K562 (cell line): ENCODE measurements around the gene AKAP10. TPM values are rescaled to one million over a fixed set of nuclear protein-coding genes. Genes with fewer than 3 reads are reported as not detected.

Source experiments
- CCNT2 ChIP-seq: IDR thresholded peaks from 2 replicates; pipeline ENCODE4 v1.6.1; 2011; ENCODE audit warnings: borderline replicate concordance, low read depth, mild to moderate bottlenecking, moderate library complexity, mixed read lengths, low read length; ENCODE audit not compliant: insufficient read length; ENCODE audit errors: extremely low read depth
- CSDE1 ChIP-seq, 2 experiments: fragments of 450-650 bp; IDR thresholded peaks; 2 replicates each; pipeline ENCODE4 v1.6.1; 2016; ENCODE audit warnings: mild to moderate bottlenecking in 1 of 2
- GTF2E2 ChIP-seq: fragments of 200-800 bp; sonication (Bioruptor generic); IDR thresholded peaks from 2 replicates; pipeline ENCODE4 v1.6.1; 2016; ENCODE audit warnings: missing genetic modification characterization, missing compliant biosample characterization
- HDAC8 ChIP-seq: fragments of 450-650 bp; IDR thresholded peaks from 2 replicates; pipeline ENCODE4 v1.6.1; 2016; ENCODE audit warnings: mild to moderate bottlenecking, missing genetic modification characterization, moderate library complexity, missing compliant biosample characterization
- KAT8 ChIP-seq: fragments of 450-650 bp; IDR thresholded peaks from 2 replicates; pipeline ENCODE4 v1.6.1; 2016; ENCODE audit warnings: low read depth, mild to moderate bottlenecking
- PHF8 ChIP-seq: fragments of 200-600 bp; sonication (generic); IDR thresholded peaks from 2 replicates; pipeline ENCODE4 v1.6.1; 2012; ENCODE audit warnings: mixed run types, mild to moderate bottlenecking, inconsistent platforms, low read length, moderate library complexity, borderline replicate concordance
- RFX1 ChIP-seq: fragments of 450-650 bp; IDR thresholded peaks from 2 replicates; pipeline ENCODE4 v1.6.1; 2016; ENCODE audit warnings: mild to moderate bottlenecking, moderate library complexity
- SMARCC2 ChIP-seq: fragments of 450-650 bp; IDR thresholded peaks from 2 replicates; pipeline ENCODE4 v1.6.1; 2017; ENCODE audit warnings: antibody characterized with exemption, moderate library complexity, mild to moderate bottlenecking, low read depth
- SMARCE1 ChIP-seq: fragments of 450-650 bp; IDR thresholded peaks from 2 replicates; pipeline ENCODE4 v1.7.1; 2016; ENCODE audit warnings: mild to moderate bottlenecking
- ZC3H4 ChIP-seq: sonication (generic); formaldehyde crosslinking; IDR thresholded peaks from 2 replicates; pipeline ENCODE4 v1.9.0; 2021; ENCODE audit warnings: missing genetic modification reagents, borderline replicate concordance
- polyA plus RNA-seq, 8 experiments: library from polyadenylated mRNA; depleted of rRNA in 4 of 8; stranded (reverse) in 5 of 8; unstranded in 3 of 8; fragments of >200 nt; fragmentation: Nextera tagmentation in 2 of 8; fragmentation: Illumina TruSeq in 1 of 8; extraction: Ambion mirVana in 2 of 8; extraction: Trizol in 1 of 8; gene quantifications; 2 replicates each; pipeline versions ENCODE4 v1.2.1 to v1.2.3, GENCODE V29; 2011 to 2014; ENCODE audit warnings: inconsistent platforms in 1 of 8, missing spikeins in 1 of 8
- total RNA-seq, 7 experiments: library from RNA; depleted of rRNA in 6 of 7; stranded (reverse); fragments of >200 nt in 6 of 7; fragmentation: Illumina TruSeq in 2 of 7; extraction: Trizol in 2 of 7; gene quantifications; 2 replicates each; pipeline versions ENCODE4 v1.2.1 to v1.2.3, GENCODE V29; 2011 to 2021; ENCODE audit warnings: low replicate concordance in 1 of 7
- TF ChIP-seq, protein P1 (sequence below): sonication (generic); formaldehyde crosslinking; IDR thresholded peaks from 2 replicates; pipeline ENCODE4 v1.5.0; 2020; ENCODE audit warnings: missing genetic modification reagents
- TF ChIP-seq, protein P2 (sequence below): fragments of 450-650 bp; IDR thresholded peaks from 2 replicates; pipeline ENCODE4 v1.6.1; 2016; ENCODE audit warnings: borderline replicate concordance
- TF ChIP-seq, protein P3 (sequence below): fragments of 250-450 bp; sonication (Bioruptor Pico); IDR thresholded peaks from 2 replicates; pipeline ENCODE4 v1.4.0; 2020; ENCODE audit warnings: borderline replicate concordance

AKAP10 gene
- total and polyA plus RNA-seq, 9 of the 15 experiments (the other 6 are each of a cell fraction or from before 2014, with no cell fraction given): 4.0 to 20.3 (median 8.2) TPM

DNA sequence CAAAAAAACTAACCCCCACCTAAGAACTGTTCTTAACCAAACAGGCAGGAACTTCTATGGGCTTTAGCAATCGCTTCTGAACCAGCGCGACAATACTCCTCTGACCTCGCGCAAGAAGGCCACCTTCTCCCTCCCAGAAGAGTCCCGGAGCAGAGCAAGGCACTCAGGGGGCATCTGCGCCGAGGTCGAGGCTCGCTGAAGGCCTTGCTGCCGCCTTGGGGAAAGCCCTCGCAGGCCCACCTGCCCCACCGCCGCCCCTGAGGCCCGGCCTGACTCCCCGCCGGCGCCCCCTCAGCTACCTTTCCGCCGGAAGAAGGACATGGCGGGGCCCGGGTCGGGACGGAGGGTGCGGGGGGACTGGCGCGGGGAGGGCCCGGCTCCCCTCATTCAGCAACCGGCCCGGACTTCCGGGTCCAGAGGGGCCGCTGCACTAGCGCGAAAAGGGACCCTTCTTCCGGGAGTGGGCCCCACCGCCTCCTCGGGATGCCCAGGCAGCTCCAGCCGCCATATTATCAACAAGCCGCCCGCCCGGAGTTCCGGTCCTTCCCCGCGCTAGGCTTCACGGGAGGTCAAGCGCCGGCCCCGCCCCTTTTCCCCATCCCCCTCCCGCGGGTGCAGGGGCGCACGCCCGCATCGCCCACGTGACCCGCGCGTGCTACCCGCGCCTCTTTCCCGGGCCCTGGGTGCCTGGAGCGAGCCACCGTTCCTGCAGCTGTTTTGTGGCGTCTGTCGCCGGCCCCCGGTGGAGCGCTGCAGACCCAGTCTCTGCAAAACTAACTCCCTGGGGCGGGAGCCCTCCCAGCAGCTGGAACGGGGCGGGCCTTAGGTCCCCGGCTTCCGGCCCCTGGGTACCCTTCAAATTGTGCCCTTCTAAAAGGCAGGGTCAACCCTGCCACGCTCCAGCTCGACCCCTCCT, at the start of gene AKAP10 (continued):
- TF ChIP-seq, protein P1, sequence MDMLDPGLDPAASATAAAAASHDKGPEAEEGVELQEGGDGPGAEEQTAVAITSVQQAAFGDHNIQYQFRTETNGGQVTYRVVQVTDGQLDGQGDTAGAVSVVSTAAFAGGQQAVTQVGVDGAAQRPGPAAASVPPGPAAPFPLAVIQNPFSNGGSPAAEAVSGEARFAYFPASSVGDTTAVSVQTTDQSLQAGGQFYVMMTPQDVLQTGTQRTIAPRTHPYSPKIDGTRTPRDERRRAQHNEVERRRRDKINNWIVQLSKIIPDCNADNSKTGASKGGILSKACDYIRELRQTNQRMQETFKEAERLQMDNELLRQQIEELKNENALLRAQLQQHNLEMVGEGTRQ (CRISPR knock-in tag): peak; percentile 98
- TF ChIP-seq ZC3H4 (CRISPR knock-in tag): no peak
- no peak for TF ChIP-seq SMARCC2
- no peak for TF ChIP-seq KAT8
- no peak for TF ChIP-seq CSDE1 (IDR thresholded peaks at IDR 0.05)
- TF ChIP-seq, protein P2, sequence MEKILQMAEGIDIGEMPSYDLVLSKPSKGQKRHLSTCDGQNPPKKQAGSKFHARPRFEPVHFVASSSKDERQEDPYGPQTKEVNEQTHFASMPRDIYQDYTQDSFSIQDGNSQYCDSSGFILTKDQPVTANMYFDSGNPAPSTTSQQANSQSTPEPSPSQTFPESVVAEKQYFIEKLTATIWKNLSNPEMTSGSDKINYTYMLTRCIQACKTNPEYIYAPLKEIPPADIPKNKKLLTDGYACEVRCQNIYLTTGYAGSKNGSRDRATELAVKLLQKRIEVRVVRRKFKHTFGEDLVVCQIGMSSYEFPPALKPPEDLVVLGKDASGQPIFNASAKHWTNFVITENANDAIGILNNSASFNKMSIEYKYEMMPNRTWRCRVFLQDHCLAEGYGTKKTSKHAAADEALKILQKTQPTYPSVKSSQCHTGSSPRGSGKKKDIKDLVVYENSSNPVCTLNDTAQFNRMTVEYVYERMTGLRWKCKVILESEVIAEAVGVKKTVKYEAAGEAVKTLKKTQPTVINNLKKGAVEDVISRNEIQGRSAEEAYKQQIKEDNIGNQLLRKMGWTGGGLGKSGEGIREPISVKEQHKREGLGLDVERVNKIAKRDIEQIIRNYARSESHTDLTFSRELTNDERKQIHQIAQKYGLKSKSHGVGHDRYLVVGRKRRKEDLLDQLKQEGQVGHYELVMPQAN: no peak
- TF ChIP-seq SMARCE1: no peak
- TF ChIP-seq CCNT2: peak; percentile 67
- TF ChIP-seq RFX1: no peak
- no peak for TF ChIP-seq HDAC8
- TF ChIP-seq, protein P3, sequence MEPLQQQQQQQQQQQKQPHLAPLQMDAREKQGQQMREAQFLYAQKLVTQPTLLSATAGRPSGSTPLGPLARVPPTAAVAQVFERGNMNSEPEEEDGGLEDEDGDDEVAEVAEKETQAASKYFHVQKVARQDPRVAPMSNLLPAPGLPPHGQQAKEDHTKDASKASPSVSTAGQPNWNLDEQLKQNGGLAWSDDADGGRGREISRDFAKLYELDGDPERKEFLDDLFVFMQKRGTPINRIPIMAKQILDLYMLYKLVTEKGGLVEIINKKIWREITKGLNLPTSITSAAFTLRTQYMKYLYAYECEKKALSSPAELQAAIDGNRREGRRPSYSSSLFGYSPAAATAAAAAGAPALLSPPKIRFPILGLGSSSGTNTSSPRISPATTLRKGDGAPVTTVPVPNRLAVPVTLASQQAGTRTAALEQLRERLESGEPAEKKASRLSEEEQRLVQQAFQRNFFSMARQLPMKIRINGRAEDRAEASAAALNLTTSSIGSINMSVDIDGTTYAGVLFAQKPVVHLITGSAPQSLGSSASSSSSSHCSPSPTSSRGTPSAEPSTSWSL (CRISPR knock-in tag): no peak
- TF ChIP-seq PHF8: peak; percentile 60; the same call in 1 of the 2 replicates
- TF ChIP-seq GTF2E2 (tag): peak; percentile 76
